Right atrium auricular region (tissue), 2 donors: ENCODE measurements around the gene PAGE4. TPM values are rescaled to one million over a fixed set of nuclear protein-coding genes. Genes with fewer than 3 reads are reported as not detected.

Experiments used
- DNase-seq: peaks from one replicate; pipeline ENCODE4 v3.0.0-alpha.2; 2019; ENCODE audit warnings: low spot score
- H3K27ac ChIP-seq, 2 donors: fragments of 200-600 bp; sonication (generic); 1 replicate in 1 of 2; 2 replicates in 1 of 2; pipeline ENCODE4 v1.5.1; 2016 to 2019
- H3K27me3 ChIP-seq, 2 donors: fragments of 200-600 bp; sonication (generic); one replicate each; pipeline versions ENCODE4 v1.5.1 to v1.6.0; 2017 to 2019
- H3K36me3 ChIP-seq: fragments of 200-600 bp; sonication (generic); one replicate; pipeline ENCODE4 v1.5.1; 2016
- H3K4me1 ChIP-seq, 2 donors: fragments of 200-600 bp; sonication (generic); one replicate each; pipeline versions ENCODE4 v1.5.1 to v1.6.0; 2017 to 2019
- H3K4me3 ChIP-seq, 2 donors: fragments of 200-600 bp; sonication (generic); 1 replicate in 1 of 2; 2 replicates in 1 of 2; pipeline ENCODE4 v1.5.1; 2017 to 2019; ENCODE audit warnings: mild to moderate bottlenecking in 1 of 2, moderate library complexity in 1 of 2
- H3K9me3 ChIP-seq, 2 donors: fragments of 200-600 bp; sonication (generic); one replicate each; pipeline ENCODE4 v1.5.1; 2019
- total RNA-seq, 2 donors: library from RNA; depleted of rRNA; stranded (reverse); fragments of >200 nt; gene quantifications; one replicate each; pipeline ENCODE4 v1.1.0, GENCODE V29; 2016
- TF ChIP-seq, protein P1 (sequence below), 2 donors: fragments of 200-600 bp; sonication (generic); IDR thresholded peaks; one replicate each; pipeline ENCODE4 v1.5.1; 2019; ENCODE audit warnings: antibody characterized with exemption in 2 of 2

The PAGE4 gene
- total RNA-seq, 2 donors from 2014 or later, result not detected

DNA sequence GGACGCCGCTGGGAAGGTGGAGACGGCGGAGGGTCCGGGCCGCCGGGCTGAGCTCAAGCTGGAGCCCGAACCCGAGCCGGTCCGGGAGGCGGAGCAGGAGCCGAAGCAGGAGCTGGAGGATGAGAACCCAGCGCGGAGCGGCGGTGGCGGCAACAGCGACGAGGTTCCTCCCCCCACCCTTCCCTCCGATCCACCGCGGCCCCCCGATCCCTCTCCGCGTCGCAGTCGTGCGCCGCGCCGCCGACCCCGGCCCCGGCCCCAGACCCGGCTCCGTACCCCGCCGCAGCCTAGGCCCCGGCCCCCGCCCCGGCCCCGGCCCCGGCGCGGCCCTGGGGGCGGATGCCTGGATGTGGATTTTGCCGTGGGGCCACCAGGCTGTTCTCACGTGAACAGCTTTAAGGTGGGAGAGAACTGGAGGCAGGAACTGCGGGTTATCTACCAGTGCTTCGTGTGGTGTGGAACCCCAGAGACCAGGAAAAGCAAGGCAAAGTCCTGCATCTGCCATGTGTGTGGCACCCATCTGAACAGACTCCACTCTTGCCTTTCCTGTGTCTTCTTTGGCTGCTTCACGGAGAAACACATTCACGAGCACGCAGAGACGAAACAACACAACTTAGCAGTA lies 50.7 kb downstream of the PAGE4 start:
- TF ChIP-seq, protein P1, sequence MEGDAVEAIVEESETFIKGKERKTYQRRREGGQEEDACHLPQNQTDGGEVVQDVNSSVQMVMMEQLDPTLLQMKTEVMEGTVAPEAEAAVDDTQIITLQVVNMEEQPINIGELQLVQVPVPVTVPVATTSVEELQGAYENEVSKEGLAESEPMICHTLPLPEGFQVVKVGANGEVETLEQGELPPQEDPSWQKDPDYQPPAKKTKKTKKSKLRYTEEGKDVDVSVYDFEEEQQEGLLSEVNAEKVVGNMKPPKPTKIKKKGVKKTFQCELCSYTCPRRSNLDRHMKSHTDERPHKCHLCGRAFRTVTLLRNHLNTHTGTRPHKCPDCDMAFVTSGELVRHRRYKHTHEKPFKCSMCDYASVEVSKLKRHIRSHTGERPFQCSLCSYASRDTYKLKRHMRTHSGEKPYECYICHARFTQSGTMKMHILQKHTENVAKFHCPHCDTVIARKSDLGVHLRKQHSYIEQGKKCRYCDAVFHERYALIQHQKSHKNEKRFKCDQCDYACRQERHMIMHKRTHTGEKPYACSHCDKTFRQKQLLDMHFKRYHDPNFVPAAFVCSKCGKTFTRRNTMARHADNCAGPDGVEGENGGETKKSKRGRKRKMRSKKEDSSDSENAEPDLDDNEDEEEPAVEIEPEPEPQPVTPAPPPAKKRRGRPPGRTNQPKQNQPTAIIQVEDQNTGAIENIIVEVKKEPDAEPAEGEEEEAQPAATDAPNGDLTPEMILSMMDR (IDR thresholded peaks at IDR 0.05), result no peak
- DNase-seq, result no peak
- H3K36me3 ChIP-seq, result no peaks in the 10 kb centered on the region
- peak overlapping the region; percentile 78 for H3K27ac ChIP-seq
- H3K9me3 ChIP-seq, result no peaks in the 10 kb centered on the region
- peak overlapping the region; percentile 57 to 64 for H3K4me3 ChIP-seq
- no peaks in the 10 kb centered on the region for H3K27me3 ChIP-seq
- peaks cover 0 to 10% of the 10 kb centered on the region in 2 donors for H3K4me1 ChIP-seq

DNA sequence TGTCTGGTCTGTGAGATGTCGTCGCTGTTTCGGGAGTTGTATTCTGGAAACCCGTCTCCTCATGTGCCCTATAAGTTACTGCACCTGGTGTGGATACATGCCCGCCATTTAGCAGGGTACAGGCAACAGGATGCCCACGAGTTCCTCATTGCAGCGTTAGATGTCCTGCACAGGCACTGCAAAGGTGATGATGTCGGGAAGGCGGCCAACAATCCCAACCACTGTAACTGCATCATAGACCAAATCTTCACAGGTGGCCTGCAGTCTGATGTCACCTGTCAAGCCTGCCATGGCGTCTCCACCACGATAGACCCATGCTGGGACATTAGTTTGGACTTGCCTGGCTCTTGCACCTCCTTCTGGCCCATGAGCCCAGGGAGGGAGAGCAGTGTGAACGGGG lies 51.6 kb downstream of the PAGE4 start:
- H3K36me3 ChIP-seq, result no peaks in the 10 kb centered on the region
- TF ChIP-seq, protein P1 (IDR thresholded peaks at IDR 0.05), result no peak
- H3K9me3 ChIP-seq, result no peaks in the 10 kb centered on the region
- H3K4me1 ChIP-seq, result peaks cover 0 to 10% of the 10 kb centered on the region in 2 donors
- H3K27ac ChIP-seq, result no peak overlapping the region
- no peak for DNase-seq
- no peak overlapping the region for H3K4me3 ChIP-seq
- H3K27me3 ChIP-seq, result no peaks in the 10 kb centered on the region

Other genes with a start within 250 kb of the PAGE4 start
- not detected for gene GAGE12H, start 249.4 kb upstream of the PAGE4 start, total RNA-seq
- gene GAGE2A, start 239.8 kb upstream of the PAGE4 start, total RNA-seq, result not detected
- not detected for gene GAGE1, start 230.3 kb upstream of the PAGE4 start, total RNA-seq
- not detected for gene PAGE1, start 133.3 kb upstream of the PAGE4 start, total RNA-seq
- 1 to 10 TPM; 1.0 to 2.4 TPM for gene USP27X, start 50.2 kb downstream of the PAGE4 start, total RNA-seq
- 1 to 10 TPM; 1.9 to 3.1 TPM for gene CLCN5, start 93.3 kb downstream of the PAGE4 start, total RNA-seq